Uterine smooth muscle cell (primary cell): Measurements from ENCODE around the gene DAND5. TPM values are rescaled to one million over a fixed set of nuclear protein-coding genes. Genes with fewer than 3 reads are reported as not detected.

Experiments
- total RNA-seq: library from RNA; depleted of rRNA; stranded (reverse); fragments of >200 nt; gene quantifications from 2 replicates; pipeline ENCODE4 v1.2.3, GENCODE V29; 2014

DAND5 gene, protein sequence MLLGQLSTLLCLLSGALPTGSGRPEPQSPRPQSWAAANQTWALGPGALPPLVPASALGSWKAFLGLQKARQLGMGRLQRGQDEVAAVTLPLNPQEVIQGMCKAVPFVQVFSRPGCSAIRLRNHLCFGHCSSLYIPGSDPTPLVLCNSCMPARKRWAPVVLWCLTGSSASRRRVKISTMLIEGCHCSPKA
- total RNA-seq: 0.12 TPM in 1 of 2 replicates, not detected in the other

DNA sequence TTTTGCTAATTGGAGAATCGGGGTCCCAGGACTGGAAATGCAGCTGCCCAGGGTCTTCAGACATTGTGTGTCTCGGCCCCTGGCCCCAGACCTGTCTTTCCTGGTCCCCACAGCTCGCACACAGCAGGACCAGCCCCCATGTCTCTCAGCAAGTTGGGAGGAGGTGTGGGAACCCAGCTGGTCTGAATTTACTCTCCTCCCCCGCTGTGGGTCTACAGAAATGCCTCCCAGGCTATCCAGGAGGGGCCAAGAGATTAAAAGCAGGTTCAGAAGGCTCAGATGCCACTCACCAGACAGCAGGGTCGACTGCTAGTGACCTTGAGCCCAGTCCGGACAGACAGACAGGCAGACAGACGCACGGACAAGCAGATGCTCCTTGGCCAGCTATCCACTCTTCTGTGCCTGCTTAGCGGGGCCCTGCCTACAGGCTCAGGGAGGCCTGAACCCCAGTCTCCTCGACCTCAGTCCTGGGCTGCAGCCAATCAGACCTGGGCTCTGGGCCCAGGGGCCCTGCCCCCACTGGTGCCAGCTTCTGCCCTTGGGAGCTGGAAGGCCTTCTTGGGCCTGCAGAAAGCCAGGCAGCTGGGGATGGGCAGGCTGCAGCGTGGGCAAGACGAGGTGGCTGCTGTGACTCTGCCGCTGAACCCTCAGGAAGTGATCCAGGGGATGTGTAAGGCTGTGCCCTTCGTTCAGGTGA, at the start of gene DAND5:
Gene DAND5, plus strand, starts transcription at position 285 of the 697 bp plus-strand sequence. Its CDS starts 85 bp downstream, at position 370.

DNA sequence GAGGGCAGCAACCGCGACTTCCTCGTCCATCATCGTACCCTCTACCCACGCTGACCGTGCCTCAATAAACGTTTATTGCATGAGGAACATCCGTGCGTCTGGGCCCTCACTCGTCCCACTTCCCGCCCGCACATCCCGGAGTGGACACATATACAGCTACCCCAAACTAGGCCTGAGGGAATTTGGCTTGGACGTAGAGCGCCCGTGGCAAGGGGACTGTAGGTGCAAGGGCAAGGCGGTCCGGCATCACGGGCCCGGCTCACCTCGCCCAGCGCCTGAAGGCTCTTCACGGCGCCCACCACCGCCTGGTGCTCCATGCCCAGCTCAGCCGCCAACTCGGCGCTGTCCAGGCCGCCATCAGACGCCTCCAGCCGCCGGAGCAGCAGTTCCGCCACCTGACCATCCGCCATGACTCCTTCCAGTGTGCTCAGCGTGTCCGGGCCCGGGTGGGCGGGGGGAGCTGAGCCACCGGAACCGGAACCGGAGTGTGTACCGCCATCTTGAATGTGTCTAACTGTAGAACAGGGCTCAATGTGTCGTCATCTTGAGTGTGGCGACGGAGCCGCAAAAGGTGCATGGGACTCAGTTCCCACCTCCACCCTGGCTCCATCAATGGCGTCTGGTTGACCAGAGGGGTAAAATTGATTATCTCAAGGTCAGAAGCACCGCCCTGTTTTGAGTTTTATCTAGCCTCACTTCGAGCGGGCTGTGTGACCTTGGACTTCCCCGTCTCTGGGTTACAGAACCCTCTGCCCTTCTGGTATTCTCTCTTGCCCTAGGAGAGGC, 35.9 kb upstream of the DAND5 start, which contains the start of gene FARSA:
Gene FARSA, minus strand, starts transcription at position 425 of the 786 bp plus-strand sequence. Its CDS starts 15 bp downstream, at position 410.

DNA sequence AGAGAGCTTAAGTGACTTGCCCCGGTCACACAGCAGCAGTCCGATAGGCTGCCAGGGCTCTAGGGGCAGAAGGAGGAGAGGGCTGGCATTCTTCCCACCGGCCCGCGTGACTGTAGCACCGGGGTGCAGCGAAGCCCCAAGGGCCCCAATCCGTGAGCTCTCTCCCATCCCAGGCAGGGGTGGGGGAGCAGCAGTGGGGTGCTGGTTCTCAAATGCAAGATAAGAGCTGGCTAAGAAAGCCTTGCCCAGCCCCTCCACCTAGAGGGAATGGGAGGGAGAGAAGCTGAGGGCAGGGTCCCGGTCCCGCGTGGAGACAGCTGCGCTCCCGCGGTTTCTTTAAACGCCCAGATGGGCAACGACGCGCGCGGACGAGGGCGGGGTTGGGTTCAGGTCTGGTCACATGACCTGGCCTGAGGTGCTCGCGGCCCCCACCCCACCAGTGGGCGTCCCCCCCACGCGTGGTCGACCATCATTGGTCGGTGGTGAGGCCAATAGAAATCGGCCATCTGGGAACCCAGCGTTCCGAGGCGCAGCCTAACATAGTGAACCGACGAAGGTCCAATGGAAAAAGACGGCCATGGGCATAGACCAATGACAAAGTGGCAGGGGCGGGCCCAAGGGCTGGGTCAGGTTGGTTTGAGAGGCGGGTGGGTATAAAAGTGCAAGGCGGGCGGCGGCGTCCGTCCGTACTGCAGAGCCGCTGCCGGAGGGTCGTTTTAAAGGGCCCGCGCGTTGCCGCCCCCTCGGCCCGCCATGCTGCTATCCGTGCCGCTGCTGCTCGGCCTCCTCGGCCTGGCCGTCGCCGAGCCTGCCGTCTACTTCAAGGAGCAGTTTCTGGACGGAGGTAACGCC, 31.2 kb upstream of the DAND5 start, which contains the start of gene CALR:
Gene CALR, plus strand, starts transcription at position 683 of the 852 bp plus-strand sequence. Its CDS starts 71 bp downstream, at position 754.

DNA sequence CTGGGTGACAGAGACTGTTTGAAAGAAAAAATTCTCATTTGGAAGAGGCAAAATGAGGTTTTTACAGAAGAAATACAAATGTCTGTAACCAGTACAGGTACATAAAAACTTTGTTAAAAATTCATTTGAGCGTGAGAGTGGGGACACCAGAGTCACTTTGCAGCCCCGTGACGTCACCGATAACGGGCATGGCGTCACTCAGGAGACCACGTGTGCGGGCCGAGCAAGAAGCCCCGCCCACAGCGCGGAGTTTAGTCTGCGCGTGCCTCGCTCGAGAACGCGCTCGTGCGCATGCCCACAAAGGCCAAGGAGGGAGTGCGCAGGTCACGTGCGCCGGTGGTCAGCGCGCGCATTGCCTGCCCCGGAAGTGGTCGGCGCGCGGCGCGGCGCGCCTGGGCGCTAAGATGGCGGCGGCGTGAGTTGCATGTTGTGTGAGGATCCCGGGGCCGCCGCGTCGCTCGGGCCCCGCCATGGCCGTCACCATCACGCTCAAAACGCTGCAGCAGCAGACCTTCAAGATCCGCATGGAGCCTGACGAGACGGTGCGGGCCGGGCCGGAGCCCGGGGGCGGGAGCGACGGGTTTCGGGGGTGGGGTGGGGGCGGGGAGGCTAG, 23.8 kb upstream of the DAND5 start, which contains the start of gene RAD23A:
Gene RAD23A, plus strand, starts transcription at position 384 of the 613 bp plus-strand sequence. Its CDS starts 87 bp downstream, at position 471.

DNA sequence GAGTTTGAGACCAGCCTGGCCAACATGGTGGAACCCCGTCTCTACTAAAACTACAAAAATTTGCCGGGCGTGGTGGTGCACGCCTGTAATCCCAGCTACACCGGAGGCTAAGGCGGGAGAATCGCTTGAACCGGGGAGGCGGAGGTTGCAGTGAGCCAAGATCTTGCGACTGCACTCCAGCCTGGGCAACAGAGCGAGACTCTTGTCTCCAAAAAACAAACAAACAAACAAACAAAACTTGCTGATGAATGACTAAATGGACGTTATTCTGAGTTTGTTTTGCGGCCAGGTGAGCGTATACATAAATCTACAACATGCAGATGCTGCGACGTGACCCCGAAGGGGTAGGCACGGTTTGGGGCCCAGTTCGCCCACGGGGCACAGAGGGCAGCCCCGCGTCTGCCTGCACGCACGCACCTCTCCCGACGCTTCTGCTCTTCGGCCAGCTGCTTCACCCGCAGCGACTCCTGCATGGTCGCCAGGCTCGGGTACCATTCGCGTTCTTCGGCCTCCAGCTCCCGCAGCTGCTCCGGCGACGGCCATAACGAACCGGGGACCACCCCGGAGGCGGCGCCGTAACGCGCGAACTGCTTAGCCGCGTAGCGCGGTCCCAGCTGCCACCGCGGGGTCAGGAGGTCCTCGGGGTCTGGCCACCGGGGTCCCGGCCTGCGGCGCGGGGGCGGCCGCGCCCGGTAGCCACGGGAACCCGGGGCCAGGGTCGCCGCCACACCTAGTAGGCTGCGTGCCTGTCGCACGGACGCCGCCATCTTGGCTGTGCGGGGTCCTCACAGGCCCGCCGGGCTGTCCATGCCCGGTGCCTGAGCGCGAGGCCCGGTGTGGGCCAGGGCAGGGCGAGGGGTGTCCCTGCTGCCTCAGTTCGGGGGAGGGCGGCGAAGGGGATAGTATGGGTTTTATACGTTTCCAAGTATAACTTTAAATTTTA, 12.7 kb upstream of the DAND5 start, which contains the start of gene GADD45GIP1:
Gene GADD45GIP1, minus strand, starts transcription at position 778 of the 943 bp plus-strand sequence. Its CDS starts 11 bp downstream, at position 767.

DNA sequence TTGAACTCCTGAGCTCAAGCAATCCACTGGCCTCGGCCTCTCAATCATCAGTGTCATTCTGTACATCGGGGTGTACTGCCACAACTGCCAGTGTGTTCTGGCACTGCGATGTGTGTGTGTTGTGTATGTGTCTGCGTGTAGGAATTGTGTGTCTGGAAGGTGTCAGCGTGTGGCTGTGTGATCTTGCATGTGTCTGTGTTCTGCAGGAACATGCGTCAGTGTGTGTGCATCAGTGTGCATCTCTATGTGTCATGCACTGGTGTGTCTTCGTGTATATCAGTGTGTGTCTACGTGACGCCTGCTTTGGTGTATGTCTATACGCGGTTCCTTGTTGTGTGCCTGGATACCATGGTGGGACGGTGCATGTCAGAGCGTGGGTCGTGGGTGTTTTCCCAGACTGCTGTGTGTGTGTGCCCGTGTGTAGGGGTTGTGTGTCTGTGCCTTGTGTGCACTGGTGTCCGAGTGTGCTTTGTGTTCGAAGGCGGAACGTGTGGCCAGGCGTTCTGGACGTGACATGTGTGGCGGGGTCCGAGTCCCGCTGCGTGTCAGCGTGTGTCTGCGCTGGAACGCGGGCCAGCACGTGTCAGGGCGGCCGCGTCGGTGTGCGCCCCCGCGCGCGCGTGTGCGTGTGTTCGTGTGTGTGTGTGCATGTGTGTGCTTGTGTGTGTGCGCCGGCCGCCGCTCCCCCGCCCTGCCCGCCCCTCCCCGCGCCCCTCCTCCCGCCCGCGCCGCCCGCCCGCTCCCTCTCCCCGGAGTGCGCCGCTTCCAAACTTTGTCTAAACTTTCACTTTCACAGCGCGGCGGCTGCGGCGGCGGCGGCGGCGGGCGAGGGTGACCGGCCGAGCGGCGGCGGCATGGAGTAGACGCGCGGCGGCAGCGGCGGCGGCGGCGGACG, 25.6 kb downstream of the DAND5 start, which contains the start of gene NFIX:
Gene NFIX, plus strand, starts transcription at position 775 of the 895 bp plus-strand sequence. CDS start 363 bp downstream, outside the sequence.

Other genes starting within 250 kb of the DAND5 start
- 42.2 and 47.4 TPM in 2 replicates for gene TNPO2, start 245.6 kb upstream of the DAND5 start, total RNA-seq
- 93.1 and 115 TPM in 2 replicates for gene TRIR, start 234.9 kb upstream of the DAND5 start, total RNA-seq
- gene GET3, start 232.1 kb upstream of the DAND5 start, total RNA-seq: 116 and 130 TPM in 2 replicates
- gene BEST2, start 217.8 kb upstream of the DAND5 start, total RNA-seq: 0.25 TPM in 1 of 2 replicates, not detected in the other
- 12.8 and 24.1 TPM in 2 replicates for gene HOOK2, start 194.0 kb upstream of the DAND5 start, total RNA-seq
- gene JUNB, start 178.1 kb upstream of the DAND5 start, total RNA-seq: 41.7 and 53.9 TPM in 2 replicates
- gene PRDX2, start 167.8 kb upstream of the DAND5 start, total RNA-seq: 190 and 232 TPM in 2 replicates
- gene THSD8, start 167.5 kb upstream of the DAND5 start, total RNA-seq: 0.22 TPM in 1 of 2 replicates, not detected in the other
- gene RNASEH2A, start 163.0 kb upstream of the DAND5 start, total RNA-seq: 32.0 and 79.4 TPM in 2 replicates
- not detected in 2 replicates for gene RTBDN, start 135.0 kb upstream of the DAND5 start, total RNA-seq
- 0.87 TPM in 1 of 2 replicates, not detected in the other for gene MAST1, start 131.1 kb upstream of the DAND5 start, total RNA-seq
- gene DNASE2, start 88.1 kb upstream of the DAND5 start, total RNA-seq: 13.5 and 35.4 TPM in 2 replicates
- gene KLF1, start 82.4 kb upstream of the DAND5 start, total RNA-seq: not detected in 2 replicates
- 25.2 and 35.5 TPM in 2 replicates for gene GCDH, start 78.4 kb upstream of the DAND5 start, total RNA-seq
- 0.11 and 0.12 TPM in 2 replicates for gene SYCE2, start 50.3 kb upstream of the DAND5 start, total RNA-seq
- gene FARSA, start 35.9 kb upstream of the DAND5 start, total RNA-seq: 54.1 and 58.9 TPM in 2 replicates
- 1,588 and 2,549 TPM in 2 replicates for gene CALR, start 31.0 kb upstream of the DAND5 start, total RNA-seq
- gene RAD23A, start 23.7 kb upstream of the DAND5 start, total RNA-seq: 68.9 and 87.4 TPM in 2 replicates
- 26.6 and 36.4 TPM in 2 replicates for gene GADD45GIP1, start 12.4 kb upstream of the DAND5 start, total RNA-seq
- gene NFIX, start 25.9 kb downstream of the DAND5 start, total RNA-seq: 59.8 and 71.9 TPM in 2 replicates
- 0.77 and 1.1 TPM in 2 replicates for gene LYL1, start 133.3 kb downstream of the DAND5 start, total RNA-seq
- gene TRMT1, start 147.2 kb downstream of the DAND5 start, total RNA-seq: 32.5 and 36.4 TPM in 2 replicates
- 32.4 and 48.4 TPM in 2 replicates for gene NACC1, start 148.7 kb downstream of the DAND5 start, total RNA-seq
- 72.9 and 81.1 TPM in 2 replicates for gene STX10, start 180.8 kb downstream of the DAND5 start, total RNA-seq
- gene IER2, start 180.8 kb downstream of the DAND5 start, total RNA-seq: 23.2 and 31.9 TPM in 2 replicates